Colonic mucosa (tissue), 4 donors: ENCODE data around the gene HHATL. TPM values are rescaled to one million over a fixed set of nuclear protein-coding genes. Genes with fewer than 3 reads are reported as not detected.
A peak's percentile ranks its signal among the peaks of the same experiment; 100 is the strongest.

ENCODE experiments used
- DNase-seq: peaks from one replicate; pipeline ENCODE4 v3.0.0-alpha.2; 2020
- H3K27ac ChIP-seq: fragments of 200-600 bp; one replicate; pipeline ENCODE4 v1.8.0; 2021
- H3K27me3 ChIP-seq: fragments of 200-600 bp; one replicate; pipeline ENCODE4 v1.8.0; 2021
- H3K36me3 ChIP-seq: fragments of 200-600 bp; one replicate; pipeline ENCODE4 v1.8.0; 2021
- H3K4me1 ChIP-seq: fragments of 200-600 bp; one replicate; pipeline ENCODE4 v1.8.0; 2021; ENCODE audit warnings: mild to moderate bottlenecking
- H3K4me3 ChIP-seq: fragments of 200-600 bp; one replicate; pipeline ENCODE4 v1.8.0; 2021
- H3K9ac ChIP-seq, 2 donors: one replicate each; pipeline ENCODE4 v1.7.0; 2013; ENCODE audit warnings: control low read depth in 2 of 2, low read depth in 2 of 2, low read length in 2 of 2
- H3K9me3 ChIP-seq: fragments of 200-600 bp; one replicate; pipeline ENCODE4 v1.8.0; 2021
- intact Hi-C: fragments of 100-400 bp; cut with DNase I; formaldehyde crosslinking; loops from one replicate; pipeline ENCODE4 v1.14.1; 2022
- total RNA-seq, 2 donors: library from RNA; stranded (reverse); fragmentation: NEBNext Ultra II Directional in 1 of 2; extraction: Animal tissue kit (Norgen Biotek cat#: 25700) in 1 of 2; gene quantifications; one replicate each; pipeline ENCODE4 v1.2.1, GENCODE V29; 2021
- TF ChIP-seq, protein P1 (sequence below): fragments of 200-600 bp; IDR thresholded peaks from one replicate; pipeline ENCODE4 v1.8.0; 2022; ENCODE audit warnings: antibody characterized with exemption, mild to moderate bottlenecking
- donor health status: healthy.
- donor health status: DM: no; HTN: no; CAD: no.
- donor health status: DM: no; HTN: no; CAD: no.

Gene HHATL
- total RNA-seq, 2 donors from 2014 or later: 0.50 to 1.2 TPM

DNA sequence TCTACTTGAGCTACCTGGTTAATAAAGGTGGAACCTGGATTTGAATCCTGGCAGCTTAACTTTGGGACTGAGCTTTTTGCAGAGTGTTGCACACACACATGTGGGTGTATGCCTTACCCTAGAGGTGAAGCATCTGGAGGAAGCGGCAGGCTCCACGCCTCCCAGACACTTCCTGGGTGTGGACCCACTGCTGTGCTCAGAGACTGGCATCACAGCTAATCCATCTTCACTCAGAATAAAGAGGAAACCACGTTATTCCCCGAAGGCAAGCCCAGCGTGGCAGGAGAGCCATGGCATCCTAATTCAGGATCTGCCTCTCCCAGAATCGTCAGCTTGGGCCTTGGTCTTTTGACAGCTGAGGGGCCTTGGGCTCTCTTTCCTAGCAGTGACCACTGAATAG lies 45.0 kb upstream of the HHATL start:
- no peaks in the 10 kb centered on the region for H3K9me3 ChIP-seq
- no peak overlapping the region for H3K9ac ChIP-seq
- H3K36me3 ChIP-seq: no peaks in the 10 kb centered on the region
- no peaks in the 10 kb centered on the region for H3K4me1 ChIP-seq
- no peak for DNase-seq
- H3K27ac ChIP-seq: no peak overlapping the region
- no peaks in the 10 kb centered on the region for H3K27me3 ChIP-seq
- intact Hi-C loops: loop anchor here (10.0 kb wide), 1 partner anchor 163 kb away; the partner anchor contains the start of gene SEC22C
- no peak overlapping the region for H3K4me3 ChIP-seq
- TF ChIP-seq, protein P1, sequence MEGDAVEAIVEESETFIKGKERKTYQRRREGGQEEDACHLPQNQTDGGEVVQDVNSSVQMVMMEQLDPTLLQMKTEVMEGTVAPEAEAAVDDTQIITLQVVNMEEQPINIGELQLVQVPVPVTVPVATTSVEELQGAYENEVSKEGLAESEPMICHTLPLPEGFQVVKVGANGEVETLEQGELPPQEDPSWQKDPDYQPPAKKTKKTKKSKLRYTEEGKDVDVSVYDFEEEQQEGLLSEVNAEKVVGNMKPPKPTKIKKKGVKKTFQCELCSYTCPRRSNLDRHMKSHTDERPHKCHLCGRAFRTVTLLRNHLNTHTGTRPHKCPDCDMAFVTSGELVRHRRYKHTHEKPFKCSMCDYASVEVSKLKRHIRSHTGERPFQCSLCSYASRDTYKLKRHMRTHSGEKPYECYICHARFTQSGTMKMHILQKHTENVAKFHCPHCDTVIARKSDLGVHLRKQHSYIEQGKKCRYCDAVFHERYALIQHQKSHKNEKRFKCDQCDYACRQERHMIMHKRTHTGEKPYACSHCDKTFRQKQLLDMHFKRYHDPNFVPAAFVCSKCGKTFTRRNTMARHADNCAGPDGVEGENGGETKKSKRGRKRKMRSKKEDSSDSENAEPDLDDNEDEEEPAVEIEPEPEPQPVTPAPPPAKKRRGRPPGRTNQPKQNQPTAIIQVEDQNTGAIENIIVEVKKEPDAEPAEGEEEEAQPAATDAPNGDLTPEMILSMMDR: no peak

DNA sequence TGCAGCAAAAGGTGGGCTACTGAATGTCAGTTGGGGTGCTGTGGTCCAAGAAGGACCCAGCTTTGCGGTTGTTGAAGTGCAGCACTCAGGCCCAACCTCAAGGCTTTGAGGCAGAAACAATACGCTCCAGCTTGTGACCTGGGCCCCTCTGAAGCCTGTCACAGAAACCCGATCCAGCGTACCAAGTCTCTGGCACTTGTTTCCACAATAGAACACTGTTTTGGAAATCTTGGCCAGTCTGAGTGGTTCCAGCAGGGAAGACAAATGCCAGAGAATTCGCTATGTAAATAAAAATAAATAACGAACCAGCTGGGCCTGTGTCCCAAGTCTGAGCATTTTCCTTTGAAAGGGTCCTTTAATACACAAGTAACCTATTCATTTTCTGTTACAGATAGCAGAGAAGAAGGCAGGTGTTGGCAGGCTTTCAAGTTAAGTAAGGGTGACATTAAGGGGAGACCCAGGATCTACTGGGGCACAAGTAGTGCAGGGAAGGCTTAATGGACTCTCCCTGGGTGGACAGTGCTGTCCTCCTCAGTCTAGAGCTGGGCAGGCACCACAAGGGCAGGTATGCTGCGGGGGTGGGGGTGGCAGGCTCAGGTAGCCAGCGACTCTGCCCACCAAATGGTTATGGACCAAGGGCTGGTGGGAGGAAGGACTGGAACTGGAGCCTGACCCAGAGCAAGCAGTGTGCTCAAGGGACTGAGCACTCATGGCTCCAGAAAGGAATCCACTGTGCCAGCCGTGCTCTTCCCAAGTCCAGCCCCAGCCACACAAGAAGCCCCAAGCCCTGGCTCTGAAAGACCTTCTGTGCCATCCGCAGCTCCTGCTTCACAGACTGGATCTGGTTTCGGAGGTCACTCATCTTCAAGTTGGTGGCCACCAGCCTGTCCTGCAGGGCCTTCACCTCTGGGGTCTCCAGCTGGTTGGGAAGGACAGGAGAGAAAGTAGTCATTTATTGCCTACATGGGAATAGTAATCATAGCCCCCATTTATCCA lies 44.2 kb upstream of the HHATL start:
- H3K27ac ChIP-seq: no peak overlapping the region
- no peaks in the 10 kb centered on the region for H3K36me3 ChIP-seq
- H3K9me3 ChIP-seq: no peaks in the 10 kb centered on the region
- peak overlapping the region in 1 of 2 donors; percentile 19 for H3K9ac ChIP-seq
- H3K27me3 ChIP-seq: no peaks in the 10 kb centered on the region
- no peaks in the 10 kb centered on the region for H3K4me1 ChIP-seq
- intact Hi-C loops: loop anchor here (10.0 kb wide), 1 partner anchor 162 kb away; the partner anchor contains the start of gene SEC22C
- TF ChIP-seq, protein P1: no peak
- H3K4me3 ChIP-seq: no peak overlapping the region
- no peak for DNase-seq

DNA sequence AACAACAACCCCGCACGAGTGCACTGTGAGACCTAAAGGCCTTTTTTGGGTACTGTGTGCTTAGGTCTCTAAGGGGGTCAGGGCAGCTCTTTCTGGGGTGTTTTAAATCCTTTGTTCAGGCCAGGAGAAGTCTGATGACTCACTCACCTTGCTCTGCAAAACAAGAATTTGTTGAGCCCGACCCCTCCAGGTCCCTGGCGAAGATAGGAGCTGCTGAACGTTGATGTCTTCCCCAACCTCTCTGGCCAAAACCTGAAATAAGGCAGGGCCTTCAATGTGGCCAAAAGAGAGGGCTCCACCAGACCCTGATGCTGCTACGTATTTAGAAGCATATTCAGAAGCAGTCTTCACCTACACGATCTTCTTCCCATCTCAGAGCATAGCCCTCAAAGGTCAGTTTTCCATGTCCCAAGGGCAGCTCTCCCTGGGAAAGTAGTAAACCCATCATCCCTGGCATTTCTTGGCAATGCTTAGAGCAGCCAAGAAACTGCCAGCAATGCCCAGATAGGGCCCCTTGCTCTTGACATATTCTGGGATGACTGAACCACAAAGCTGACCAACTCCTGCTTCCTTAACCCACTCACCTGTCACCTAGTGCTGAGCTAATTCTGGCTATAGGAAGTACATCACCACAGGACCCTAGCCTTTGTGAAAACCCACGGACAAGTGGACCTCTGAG lies 43.3 kb upstream of the HHATL start:
- intact Hi-C loops: loop anchor here (10.0 kb wide), 1 partner anchor 161 kb away; the partner anchor contains the start of gene SEC22C
- H3K9ac ChIP-seq: peak overlapping the region in 1 of 2 donors; percentile 19
- TF ChIP-seq, protein P1: no peak
- H3K4me3 ChIP-seq: no peak overlapping the region
- H3K27ac ChIP-seq: no peak overlapping the region
- no peaks in the 10 kb centered on the region for H3K36me3 ChIP-seq
- no peaks in the 10 kb centered on the region for H3K4me1 ChIP-seq
- DNase-seq: peak; percentile 14
- no peaks in the 10 kb centered on the region for H3K9me3 ChIP-seq
- no peaks in the 10 kb centered on the region for H3K27me3 ChIP-seq

DNA sequence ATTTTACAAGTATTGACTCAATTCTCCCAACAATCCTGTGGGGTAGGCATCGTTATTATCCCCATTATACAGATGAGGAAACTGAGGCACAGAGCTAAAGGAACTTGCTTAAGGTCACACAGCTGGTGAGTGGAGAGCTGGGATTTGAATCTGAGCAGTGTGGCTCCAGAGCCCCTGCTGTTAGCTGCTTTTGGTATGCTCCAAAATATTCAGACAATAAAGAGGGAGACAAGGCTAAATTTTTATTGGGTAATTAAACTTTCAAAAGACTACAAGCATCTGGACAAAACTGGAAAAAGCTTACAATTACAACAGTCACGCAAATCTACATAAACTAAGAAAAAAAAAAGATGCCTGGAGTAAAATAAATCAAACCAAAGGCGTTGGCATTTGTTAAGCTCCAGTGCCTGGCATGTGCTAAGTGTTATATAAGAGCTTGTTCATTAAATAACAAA lies 42.7 kb upstream of the HHATL start:
- Histone ChIP-seq H3K4me3 (no peak overlapping the region), H3K36me3 (no peaks in the 10 kb centered on the region), H3K9ac (no peak overlapping the region), H3K27me3 (no peaks in the 10 kb centered on the region), H3K4me1 (no peaks in the 10 kb centered on the region), H3K9me3 (no peaks in the 10 kb centered on the region), H3K27ac (no peak overlapping the region)
- intact Hi-C loops: loop anchor here (10.0 kb wide), 1 partner anchor 161 kb away; the partner anchor contains the start of gene SEC22C
- DNase-seq: no peak
- TF ChIP-seq, protein P1: no peak
